HEK293 (cell line): ENCODE data around the gene HOXD3.

ENCODE experiments used
- CTCF ChIA-PET: fragments of 350-600 bp; formaldehyde crosslinking; extraction: SDS; loops from one replicate; lab custom pipeline; 2021; ENCODE audit warnings: antibody characterized with exemption; lab: Yijun Ruan, JAX
- POLR2A ChIA-PET: fragments of 300-600 bp; formaldehyde crosslinking; extraction: SDS; loops from one replicate; lab custom pipeline; 2020; ENCODE audit warnings: antibody characterized with exemption, inconsistent platforms; lab: Yijun Ruan, JAX
- H3K27ac ChIP-seq: fragments of 200-500 bp; sonication (Bioruptor generic); 2 replicates; pipeline ENCODE4 v1.5.1; 2014; ENCODE audit warnings: low read depth, low read length, control low read depth, inconsistent platforms; ENCODE audit errors: extremely low read depth
- H3K36me3 ChIP-seq, 2 experiments: fragments of 200-500 bp in 1 of 2; sonication (Bioruptor generic) in 1 of 2; 1 replicate in 1 of 2; 2 replicates in 1 of 2; pipeline ENCODE4 v1.5.1; 2014 to 2017; ENCODE audit warnings: inconsistent platforms in 2 of 2, low read length in 2 of 2; ENCODE audit not compliant: control insufficient read depth in 2 of 2, insufficient read depth in 1 of 2
- H3K4me1 ChIP-seq: fragments of 200-500 bp; sonication (Bioruptor generic); 2 replicates; pipeline ENCODE4 v1.5.1; 2014; ENCODE audit warnings: mild to moderate bottlenecking, low read length, inconsistent platforms; ENCODE audit not compliant: control insufficient read depth, insufficient read depth
- H3K4me3 ChIP-seq: 2 replicates; pipeline ENCODE4 v1.5.1; 2011; ENCODE audit warnings: low read depth, mild to moderate bottlenecking, control low read depth, low read length, moderate library complexity
- H3K9me3 ChIP-seq: fragments of 200-500 bp; sonication (Bioruptor generic); 2 replicates; pipeline ENCODE4 v1.5.1; 2014; ENCODE audit warnings: low read depth, low read length, inconsistent platforms; ENCODE audit not compliant: control insufficient read depth, insufficient read depth
- FEZF1 ChIP-seq: fragments of 450-650 bp; formaldehyde crosslinking; IDR thresholded peaks from 2 replicates; pipeline ENCODE4 v1.5.1; 2016; ENCODE audit warnings: missing biosample characterization, missing genetic modification characterization
- GLI2 ChIP-seq: fragments of 450-650 bp; formaldehyde crosslinking; IDR thresholded peaks from 2 replicates; pipeline ENCODE4; 2017; ENCODE audit warnings: missing biosample characterization, missing genetic modification characterization, low read depth, borderline replicate concordance
- KLF16 ChIP-seq: fragments of 450-650 bp; formaldehyde crosslinking; IDR thresholded peaks from 2 replicates; pipeline ENCODE4 v1.5.1; 2017; ENCODE audit warnings: missing biosample characterization, missing genetic modification characterization
- SALL2 ChIP-seq: fragments of 450-650 bp; formaldehyde crosslinking; IDR thresholded peaks from 2 replicates; pipeline ENCODE4 v1.5.0; 2017; ENCODE audit warnings: missing biosample characterization, mild to moderate bottlenecking, missing genetic modification characterization, borderline replicate concordance
- SCRT1 ChIP-seq: fragments of 450-650 bp; formaldehyde crosslinking; IDR thresholded peaks from 2 replicates; pipeline ENCODE4 v1.5.1; 2016; ENCODE audit warnings: missing biosample characterization, missing genetic modification characterization, borderline replicate concordance
- YY2 ChIP-seq: fragments of 450-650 bp; formaldehyde crosslinking; IDR thresholded peaks from 2 replicates; pipeline ENCODE4 v1.5.1; 2016; ENCODE audit warnings: missing biosample characterization, missing genetic modification characterization
- ZBTB1 ChIP-seq: fragments of 450-650 bp; formaldehyde crosslinking; IDR thresholded peaks from 2 replicates; pipeline ENCODE4 v1.5.1; 2016; ENCODE audit warnings: missing biosample characterization, missing genetic modification characterization
- ZNF10 ChIP-seq: fragments of 450-650 bp; formaldehyde crosslinking; IDR thresholded peaks from 2 replicates; pipeline ENCODE4 v1.5.1; 2017; ENCODE audit warnings: missing biosample characterization, missing genetic modification characterization
- ZNF114 ChIP-seq: fragments of 450-650 bp; formaldehyde crosslinking; IDR thresholded peaks from 2 replicates; pipeline ENCODE4 v1.5.0; 2017; ENCODE audit warnings: missing biosample characterization, missing genetic modification characterization
- ZNF132 ChIP-seq: fragments of 450-650 bp; formaldehyde crosslinking; IDR thresholded peaks from 2 replicates; pipeline ENCODE4 v1.5.1; 2017; ENCODE audit warnings: missing biosample characterization, missing genetic modification characterization, borderline replicate concordance
- ZNF169 ChIP-seq: fragments of 450-650 bp; formaldehyde crosslinking; IDR thresholded peaks from 2 replicates; pipeline ENCODE4 v1.5.1; 2016; ENCODE audit warnings: missing biosample characterization, missing genetic modification characterization
- ZNF175 ChIP-seq: fragments of 450-650 bp; formaldehyde crosslinking; IDR thresholded peaks from 2 replicates; pipeline ENCODE4 v1.5.1; 2016; ENCODE audit warnings: missing biosample characterization, missing genetic modification characterization
- ZNF211 ChIP-seq: fragments of 450-650 bp; formaldehyde crosslinking; IDR thresholded peaks from 2 replicates; pipeline ENCODE4 v1.5.1; 2016; ENCODE audit warnings: low read depth, missing biosample characterization, missing genetic modification characterization
- ZNF214 ChIP-seq: fragments of 450-650 bp; formaldehyde crosslinking; IDR thresholded peaks from 2 replicates; pipeline ENCODE4 v1.5.1; 2017; ENCODE audit warnings: missing biosample characterization, mild to moderate bottlenecking, missing genetic modification characterization, borderline replicate concordance
- ZNF239 ChIP-seq: fragments of 450-650 bp; formaldehyde crosslinking; IDR thresholded peaks from 2 replicates; pipeline ENCODE4 v1.5.1; 2016; ENCODE audit warnings: missing biosample characterization, missing genetic modification characterization
- ZNF24 ChIP-seq: fragments of 450-650 bp; formaldehyde crosslinking; IDR thresholded peaks from 2 replicates; pipeline ENCODE4 v1.5.1; 2016; ENCODE audit warnings: missing biosample characterization, missing genetic modification characterization
- ZNF266 ChIP-seq: fragments of 450-650 bp; formaldehyde crosslinking; IDR thresholded peaks from 2 replicates; pipeline ENCODE4 v1.5.1; 2016; ENCODE audit warnings: missing biosample characterization, missing genetic modification characterization, low read depth
- ZNF292 ChIP-seq: fragments of 450-650 bp; formaldehyde crosslinking; IDR thresholded peaks from 2 replicates; pipeline ENCODE4 v1.5.1; 2016; ENCODE audit warnings: low read depth, missing biosample characterization, missing genetic modification characterization, borderline replicate concordance
- ZNF302 ChIP-seq: fragments of 450-650 bp; formaldehyde crosslinking; IDR thresholded peaks from 2 replicates; pipeline ENCODE4 v1.5.1; 2016; ENCODE audit warnings: missing biosample characterization, missing genetic modification characterization, low read depth
- ZNF341 ChIP-seq: fragments of 450-650 bp; formaldehyde crosslinking; IDR thresholded peaks from 2 replicates; pipeline ENCODE4; 2016; ENCODE audit warnings: low read depth, missing biosample characterization, missing genetic modification characterization
- ZNF394 ChIP-seq: fragments of 450-650 bp; formaldehyde crosslinking; IDR thresholded peaks from 2 replicates; pipeline ENCODE4 v1.5.1; 2016; ENCODE audit warnings: missing biosample characterization, missing genetic modification characterization, mild to moderate bottlenecking, moderate library complexity, borderline replicate concordance
- ZNF585B ChIP-seq: fragments of 450-650 bp; formaldehyde crosslinking; IDR thresholded peaks from 2 replicates; pipeline ENCODE4 v1.5.1; 2016; ENCODE audit warnings: missing biosample characterization, missing genetic modification characterization
- ZNF610 ChIP-seq: fragments of 450-650 bp; formaldehyde crosslinking; IDR thresholded peaks from 2 replicates; pipeline ENCODE4 v1.5.1; 2016; ENCODE audit warnings: missing biosample characterization, missing genetic modification characterization, borderline replicate concordance
- ZNF624 ChIP-seq: fragments of 450-650 bp; formaldehyde crosslinking; IDR thresholded peaks from 2 replicates; pipeline ENCODE4 v1.5.1; 2017; ENCODE audit warnings: missing biosample characterization, missing genetic modification characterization
- ZNF701 ChIP-seq: fragments of 450-650 bp; formaldehyde crosslinking; IDR thresholded peaks from 2 replicates; pipeline ENCODE4 v1.5.1; 2016; ENCODE audit warnings: missing biosample characterization, missing genetic modification characterization
- ZNF76 ChIP-seq: fragments of 450-650 bp; formaldehyde crosslinking; IDR thresholded peaks from 2 replicates; pipeline ENCODE4; 2016; ENCODE audit warnings: low read depth, missing biosample characterization, missing genetic modification characterization, borderline replicate concordance
- ZNF776 ChIP-seq: fragments of 450-650 bp; formaldehyde crosslinking; IDR thresholded peaks from 2 replicates; pipeline ENCODE4 v1.5.0; 2017; ENCODE audit warnings: missing biosample characterization, missing genetic modification characterization, borderline replicate concordance
- TF ChIP-seq, protein P1 (sequence below): fragments of 450-650 bp; formaldehyde crosslinking; IDR thresholded peaks from 2 replicates; pipeline ENCODE4 v1.5.1; 2016; ENCODE audit warnings: missing biosample characterization, missing genetic modification characterization
- TF ChIP-seq, protein P2 (sequence below): fragments of 450-650 bp; formaldehyde crosslinking; IDR thresholded peaks from 2 replicates; pipeline ENCODE4 v1.5.1; 2016; ENCODE audit warnings: missing biosample characterization, missing genetic modification characterization
- TF ChIP-seq, protein P3 (sequence below): fragments of 450-650 bp; formaldehyde crosslinking; IDR thresholded peaks from 2 replicates; pipeline ENCODE4 v1.5.1; 2017; ENCODE audit warnings: missing biosample characterization, missing genetic modification characterization

Gene HOXD3

DNA sequence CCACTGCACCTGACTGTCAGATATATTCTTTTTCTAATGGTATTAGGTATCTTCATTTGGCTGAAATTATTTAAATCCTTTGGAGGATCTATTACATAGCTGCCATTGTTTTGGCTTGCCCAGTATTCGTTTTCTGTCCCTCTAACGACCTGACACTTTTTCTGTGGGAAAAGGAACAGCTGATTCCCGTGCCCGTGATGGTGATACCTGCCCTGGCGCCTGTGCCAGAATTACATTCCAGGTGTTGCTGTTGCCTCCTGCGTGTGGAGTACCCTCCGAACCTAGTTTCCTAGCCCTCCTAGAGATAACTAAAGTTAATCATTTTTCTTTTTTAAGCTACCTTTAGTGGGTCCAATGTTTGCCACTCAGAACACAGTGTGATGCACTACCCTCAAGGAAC, 45.4 kb downstream of the HOXD3 start:
- Histone ChIP-seq H3K27ac (no peak overlapping the region), H3K9me3 (no peaks in the 10 kb centered on the region), H3K36me3 (no peaks in the 10 kb centered on the region), H3K4me3 (no peak overlapping the region), H3K4me1 (no peaks in the 10 kb centered on the region)
- TF ChIP-seq ZNF394 (no peak), ZNF266 (tag by site-specific recombination) (no peak), ZNF776 (no peak), ZNF211 (tag by site-specific recombination) (no peak), GLI2 (tag by site-specific recombination) (no peak), ZNF132 (tag by site-specific recombination) (no peak), YY2 (no peak), ZNF239 (tag by site-specific recombination) (no peak), ZNF10 (tag by site-specific recombination) (no peak), SCRT1 (no peak), ZNF610 (tag by site-specific recombination) (no peak), ZBTB1 (tag by site-specific recombination) (no peak)
- TF ChIP-seq, protein P1, sequence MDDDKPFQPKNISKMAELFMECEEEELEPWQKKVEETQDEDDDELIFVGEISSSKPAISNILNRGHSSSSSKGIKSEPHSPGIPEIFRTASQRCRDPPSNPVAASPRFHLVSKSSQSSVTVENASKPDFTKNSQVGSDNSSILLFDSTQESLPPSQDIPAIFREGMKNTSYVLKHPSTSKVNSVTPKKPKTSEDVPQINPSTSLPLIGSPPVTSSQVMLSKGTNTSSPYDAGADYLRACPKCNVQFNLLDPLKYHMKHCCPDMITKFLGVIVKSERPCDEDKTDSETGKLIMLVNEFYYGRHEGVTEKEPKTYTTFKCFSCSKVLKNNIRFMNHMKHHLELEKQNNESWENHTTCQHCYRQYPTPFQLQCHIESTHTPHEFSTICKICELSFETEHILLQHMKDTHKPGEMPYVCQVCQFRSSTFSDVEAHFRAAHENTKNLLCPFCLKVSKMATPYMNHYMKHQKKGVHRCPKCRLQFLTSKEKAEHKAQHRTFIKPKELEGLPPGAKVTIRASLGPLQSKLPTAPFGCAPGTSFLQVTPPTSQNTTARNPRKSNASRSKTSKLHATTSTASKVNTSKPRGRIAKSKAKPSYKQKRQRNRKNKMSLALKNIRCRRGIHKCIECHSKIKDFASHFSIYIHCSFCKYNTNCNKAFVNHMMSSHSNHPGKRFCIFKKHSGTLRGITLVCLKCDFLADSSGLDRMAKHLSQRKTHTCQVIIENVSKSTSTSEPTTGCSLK: no peak
- TF ChIP-seq, protein P2, sequence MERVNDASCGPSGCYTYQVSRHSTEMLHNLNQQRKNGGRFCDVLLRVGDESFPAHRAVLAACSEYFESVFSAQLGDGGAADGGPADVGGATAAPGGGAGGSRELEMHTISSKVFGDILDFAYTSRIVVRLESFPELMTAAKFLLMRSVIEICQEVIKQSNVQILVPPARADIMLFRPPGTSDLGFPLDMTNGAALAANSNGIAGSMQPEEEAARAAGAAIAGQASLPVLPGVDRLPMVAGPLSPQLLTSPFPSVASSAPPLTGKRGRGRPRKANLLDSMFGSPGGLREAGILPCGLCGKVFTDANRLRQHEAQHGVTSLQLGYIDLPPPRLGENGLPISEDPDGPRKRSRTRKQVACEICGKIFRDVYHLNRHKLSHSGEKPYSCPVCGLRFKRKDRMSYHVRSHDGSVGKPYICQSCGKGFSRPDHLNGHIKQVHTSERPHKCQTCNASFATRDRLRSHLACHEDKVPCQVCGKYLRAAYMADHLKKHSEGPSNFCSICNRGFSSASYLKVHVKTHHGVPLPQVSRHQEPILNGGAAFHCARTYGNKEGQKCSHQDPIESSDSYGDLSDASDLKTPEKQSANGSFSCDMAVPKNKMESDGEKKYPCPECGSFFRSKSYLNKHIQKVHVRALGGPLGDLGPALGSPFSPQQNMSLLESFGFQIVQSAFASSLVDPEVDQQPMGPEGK: no peak
- ChIA-PET CTCF (interaction anchor here (0.6 to 0.7 kb wide), 3 partner anchors 39 to 756 kb away, joined by 3 read pairs; no protein-coding TSS in a partner anchor), POLR2A (no interaction called here)

DNA sequence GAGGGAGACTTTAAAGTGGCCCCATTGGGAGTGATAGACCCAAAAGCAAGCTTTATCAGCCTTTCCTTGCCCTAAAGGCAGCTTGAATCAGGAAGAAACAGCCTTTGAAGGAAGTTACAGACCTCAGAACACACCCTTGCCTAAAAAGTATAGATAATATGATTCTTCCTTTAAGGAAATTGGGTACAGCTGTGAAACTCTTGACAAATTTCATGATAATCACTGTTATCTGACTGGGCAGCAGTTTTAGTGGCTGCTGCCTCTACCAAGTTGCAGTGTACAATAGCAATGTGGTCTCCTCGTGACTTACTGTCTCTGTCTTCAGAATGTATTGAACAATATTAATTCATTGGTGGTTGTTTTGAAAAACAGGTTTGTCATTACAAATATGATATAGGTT, 48.0 kb downstream of the HOXD3 start:
- ChIA-PET POLR2A (no interaction called here), CTCF (interaction anchor here (0.6 kb wide), 1 partner anchor 11 kb away, joined by 3 read pairs; no protein-coding TSS in a partner anchor)

DNA sequence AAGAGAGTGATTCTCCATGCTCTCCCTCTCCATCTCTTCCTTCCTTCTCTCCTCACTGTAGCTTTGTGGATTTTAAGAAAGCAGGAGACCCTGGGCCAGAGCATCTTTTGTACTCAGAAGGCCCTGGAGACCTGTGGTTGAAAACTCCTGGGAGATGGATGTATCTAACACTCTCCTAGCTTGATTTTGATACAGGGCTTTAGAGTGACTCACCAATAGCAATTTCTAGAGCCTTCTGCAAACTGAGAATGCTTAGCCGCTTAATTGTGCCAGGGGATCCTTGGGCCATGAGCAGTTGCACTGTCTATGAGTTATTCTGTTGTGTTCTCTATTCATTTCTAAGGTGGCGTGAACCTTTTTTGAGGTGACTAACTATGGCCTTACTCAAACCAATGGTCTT, 49.0 kb downstream of the HOXD3 start:
- Histone ChIP-seq H3K36me3 (no peaks in the 10 kb centered on the region), H3K27ac (no peak overlapping the region), H3K4me1 (no peaks in the 10 kb centered on the region), H3K4me3 (no peak overlapping the region), H3K9me3 (no peaks in the 10 kb centered on the region)
- POLR2A ChIA-PET: no interaction called here
- CTCF ChIA-PET: no interaction called here
- no peak for TF ChIP-seq ZNF175
- TF ChIP-seq ZNF292 (tag by site-specific recombination): no peak
- TF ChIP-seq ZNF114 (tag by site-specific recombination): no peak
- TF ChIP-seq ZNF585B (tag by site-specific recombination): no peak
- no peak for TF ChIP-seq SALL2
- no peak for TF ChIP-seq ZNF76 (tag by site-specific recombination)
- TF ChIP-seq ZNF24: no peak
- TF ChIP-seq ZNF624 (tag by site-specific recombination): no peak
- TF ChIP-seq, protein P1: no peak
- no peak for TF ChIP-seq ZNF701 (tag by site-specific recombination)
- TF ChIP-seq ZNF610 (tag by site-specific recombination): no peak

More for the DNA sequence above, 48.0 kb downstream of the HOXD3 start:
- no peak overlapping the region for H3K27ac ChIP-seq
- H3K4me3 ChIP-seq: no peak overlapping the region
- H3K9me3 ChIP-seq: no peaks in the 10 kb centered on the region
- no peaks in the 10 kb centered on the region for H3K4me1 ChIP-seq
- TF ChIP-seq ZNF341 (tag by site-specific recombination) (no peak), ZBTB1 (tag by site-specific recombination) (no peak), KLF16 (tag by site-specific recombination) (no peak), ZNF169 (tag by site-specific recombination) (no peak), ZNF214 (tag by site-specific recombination) (no peak), ZNF302 (tag by site-specific recombination) (no peak), FEZF1 (no peak)
- TF ChIP-seq, protein P3, sequence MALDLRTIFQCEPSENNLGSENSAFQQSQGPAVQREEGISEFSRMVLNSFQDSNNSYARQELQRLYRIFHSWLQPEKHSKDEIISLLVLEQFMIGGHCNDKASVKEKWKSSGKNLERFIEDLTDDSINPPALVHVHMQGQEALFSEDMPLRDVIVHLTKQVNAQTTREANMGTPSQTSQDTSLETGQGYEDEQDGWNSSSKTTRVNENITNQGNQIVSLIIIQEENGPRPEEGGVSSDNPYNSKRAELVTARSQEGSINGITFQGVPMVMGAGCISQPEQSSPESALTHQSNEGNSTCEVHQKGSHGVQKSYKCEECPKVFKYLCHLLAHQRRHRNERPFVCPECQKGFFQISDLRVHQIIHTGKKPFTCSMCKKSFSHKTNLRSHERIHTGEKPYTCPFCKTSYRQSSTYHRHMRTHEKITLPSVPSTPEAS (tag by site-specific recombination): no peak
- H3K36me3 ChIP-seq: no peaks in the 10 kb centered on the region
